Measurements from ENCODE around the gene TNNC2.
A peak's percentile ranks its signal among the peaks of the same experiment; 100 is the strongest.
"Not testable (repeated sequence)": the region's sequence is repeated elsewhere in the genome, so short reads cannot be mapped to it uniquely, and the experiment has no call there.

TNNC2 gene

DNA sequence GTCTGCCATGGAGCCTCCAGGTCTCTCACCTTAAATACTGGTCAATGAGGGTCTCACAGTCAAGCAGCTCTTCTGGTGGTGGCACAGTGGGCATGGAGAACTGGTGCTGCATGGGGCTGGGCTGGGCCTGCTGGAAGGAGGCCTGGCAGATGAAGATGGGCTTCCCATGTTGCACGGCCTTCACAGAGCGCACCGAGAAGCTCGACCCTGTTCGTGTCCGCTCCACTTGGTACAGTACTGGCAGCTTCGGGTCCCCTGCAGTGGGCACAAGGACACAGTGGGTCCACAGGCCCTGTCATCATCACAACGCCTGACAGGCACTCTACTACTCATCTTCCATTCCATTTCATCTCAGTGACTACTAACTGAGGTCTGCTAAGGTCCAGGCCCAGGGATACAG is 21.3 kb upstream of the TNNC2 start:
- no peak for DNase-seq

DNA sequence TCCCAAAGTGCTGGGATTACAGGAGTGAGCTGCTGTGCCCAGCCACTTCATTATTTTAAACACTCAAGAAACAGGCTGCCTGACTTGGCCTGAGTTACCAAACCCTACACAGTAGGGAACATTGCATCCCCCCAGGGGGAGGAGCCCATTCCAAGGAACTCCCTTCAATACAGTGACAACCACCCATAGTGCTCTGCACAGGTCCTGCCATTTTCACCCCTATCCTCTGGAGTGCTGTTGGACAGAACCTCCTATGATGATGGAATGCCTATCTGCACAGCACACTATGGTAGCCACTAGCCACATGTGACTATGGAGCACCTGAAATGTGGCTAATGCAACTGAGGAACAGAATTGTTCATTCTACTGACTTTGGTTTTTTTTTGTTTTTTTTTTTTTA is 18.3 kb upstream of the TNNC2 start:
- DNase-seq = no peak

DNA sequence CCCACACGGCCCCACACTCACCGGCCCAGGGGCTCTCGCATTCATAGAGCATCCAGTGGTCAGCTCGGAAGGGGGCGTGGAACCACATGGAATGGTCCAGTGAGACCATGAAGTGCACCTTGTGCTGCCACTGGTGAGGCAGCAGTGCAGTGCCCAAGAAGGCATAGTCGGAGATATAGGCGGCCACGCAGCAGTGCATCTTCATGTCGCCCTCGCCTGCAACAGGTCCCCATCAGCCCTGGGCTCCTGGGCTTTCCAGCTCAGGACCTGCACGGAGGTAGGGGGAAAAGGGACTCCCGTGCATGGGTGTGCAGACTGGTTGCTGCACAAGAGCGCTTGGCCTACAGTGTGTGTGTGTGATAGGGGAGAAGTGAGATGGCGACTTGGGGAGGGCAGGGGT is 16.4 kb upstream of the TNNC2 start:
- no peak for DNase-seq

- DNase-seq = no peak
These were observed 15.2 kb upstream of the TNNC2 start for GRCh38 chr20:45842169-45842812.

GRCh38 chr20:45841407-45842129 is 14.5 kb upstream of the TNNC2 start:
- no peak for DNase-seq

GRCh38 chr20:45840700-45841198 is 13.6 kb upstream of the TNNC2 start:
- DNase-seq = no peak

DNA sequence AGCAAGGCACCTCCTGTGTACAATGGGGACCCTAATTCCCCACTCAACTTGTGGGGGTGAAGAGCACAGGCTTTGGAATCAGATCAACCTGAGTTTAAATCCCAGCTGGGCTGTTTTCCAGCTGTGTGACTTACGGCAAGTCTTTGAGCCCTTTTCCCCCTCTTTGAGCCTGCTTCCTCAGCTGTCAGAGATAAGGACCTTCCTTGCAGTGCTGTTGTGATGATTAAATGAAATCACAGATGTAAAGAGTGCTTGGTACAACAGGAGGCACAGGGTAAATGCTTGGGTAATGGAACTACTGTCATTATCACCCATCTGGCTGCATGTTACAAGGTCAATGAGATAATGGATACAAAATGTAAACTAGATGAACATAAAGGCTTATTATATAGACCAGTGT is 9.7 kb upstream of the TNNC2 start:
- peak; percentile 80 for DNase-seq

- DNase-seq = peak; percentile 43
These were observed 8.7 kb upstream of the TNNC2 start for GRCh38 chr20:45835825-45836224.

GRCh38 chr20:45835329-45835765 is 8.2 kb upstream of the TNNC2 start:
- DNase-seq = no peak

DNA sequence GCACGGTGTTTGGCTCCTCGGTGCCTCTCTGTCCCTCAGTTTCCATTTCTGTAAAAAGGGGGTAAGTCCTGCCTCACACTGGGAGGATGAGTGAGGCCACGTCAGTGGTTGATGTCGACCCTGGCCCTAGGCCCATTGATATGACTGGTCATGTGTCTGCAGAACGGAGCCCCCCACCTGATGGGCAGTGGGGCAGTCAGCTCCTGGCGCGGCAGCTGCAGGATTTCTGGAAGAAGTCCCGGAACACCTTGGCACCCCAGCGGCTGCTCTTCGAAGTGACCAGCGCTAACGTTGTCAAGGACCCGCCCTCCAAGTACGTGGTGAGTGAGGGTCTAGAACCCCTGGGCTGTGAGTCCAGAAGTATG is 7.7 kb upstream of the TNNC2 start:
- DNase-seq = no peak

DNA sequence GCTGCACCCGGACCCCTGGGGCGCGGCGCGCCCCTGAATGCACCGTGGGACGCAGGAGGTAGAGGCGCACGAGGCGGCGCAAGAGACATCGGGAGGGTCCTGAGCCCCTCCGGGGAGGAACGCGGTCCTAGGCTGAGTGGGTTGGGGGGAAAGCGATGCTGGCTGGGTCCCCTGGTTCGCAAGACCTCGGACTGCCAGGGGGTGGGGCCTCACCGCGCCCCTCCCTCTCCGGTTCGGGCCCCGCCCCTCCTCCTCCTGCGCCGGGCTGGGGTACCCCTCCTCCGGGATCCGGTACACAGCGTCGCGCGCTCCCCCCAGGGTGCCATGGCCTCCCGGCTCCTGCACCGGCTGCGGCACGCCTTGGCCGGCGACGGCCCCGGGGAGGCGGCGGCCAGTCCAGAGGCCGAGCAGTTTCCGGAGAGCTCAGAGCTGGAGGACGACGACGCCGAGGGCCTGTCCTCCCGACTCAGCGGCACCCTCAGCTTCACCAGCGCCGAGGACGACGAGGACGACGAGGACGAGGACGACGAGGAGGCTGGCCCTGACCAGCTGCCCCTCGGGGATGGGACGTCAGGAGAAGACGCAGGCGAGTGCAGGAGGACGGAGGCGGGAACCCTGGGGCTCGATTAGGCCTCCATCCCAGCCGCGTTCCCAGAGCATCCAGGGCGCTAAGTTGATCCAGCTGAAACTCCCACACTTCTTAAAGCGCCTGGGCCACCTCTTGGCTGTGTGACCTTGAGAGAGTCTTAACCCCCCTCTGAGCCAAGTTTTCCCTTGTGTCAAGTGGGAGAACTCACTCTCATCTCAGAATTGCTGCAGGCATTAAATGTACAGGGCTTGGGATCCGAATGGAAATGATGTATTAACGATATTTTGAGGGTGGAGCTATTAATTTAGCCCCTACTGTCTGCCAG is 7.0 kb upstream of the TNNC2 start:
- no peak for DNase-seq

DNA sequence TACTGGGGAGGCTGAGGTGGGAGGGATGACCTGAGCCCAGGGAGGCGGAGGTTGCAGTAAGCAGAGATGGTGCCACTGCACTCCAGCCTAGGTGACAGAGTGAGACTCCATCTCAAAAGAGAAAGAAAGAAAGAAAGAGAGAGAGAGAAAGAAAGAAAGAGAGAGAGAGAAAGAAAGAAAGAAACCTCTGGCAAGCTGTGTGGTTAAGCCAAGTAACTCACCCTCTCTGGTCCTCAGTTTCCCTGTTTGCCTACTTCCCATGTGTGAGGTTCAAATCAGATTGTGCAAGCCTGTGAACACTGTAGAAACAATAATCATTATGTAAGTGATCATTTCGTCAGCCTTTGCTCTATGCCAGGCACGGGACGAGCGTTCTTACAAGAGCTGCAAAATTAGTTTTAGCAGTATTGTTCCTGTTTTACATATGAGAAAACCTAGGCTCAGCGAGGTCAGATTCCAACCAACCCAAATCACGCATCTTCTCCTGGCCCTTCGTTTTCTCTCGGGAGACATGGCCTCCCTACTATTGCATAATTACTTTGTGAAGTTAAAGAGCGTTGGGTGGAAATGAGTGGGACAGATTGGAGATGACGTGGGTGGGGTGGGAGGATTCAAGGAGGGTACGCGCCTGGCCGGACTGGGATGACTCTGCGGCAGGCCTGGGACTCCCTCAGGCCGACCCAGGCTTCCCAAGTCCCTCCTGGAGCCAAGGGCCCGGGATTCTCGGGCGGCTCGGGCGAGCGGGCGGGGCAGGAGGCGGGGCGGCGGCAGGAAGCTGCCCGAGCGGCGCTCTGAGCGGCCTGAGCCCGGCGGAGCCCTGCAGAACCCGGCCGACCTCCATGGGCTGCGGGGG is 6.1 kb upstream of the TNNC2 start, which contains the start of gene SNX21:
TSS of gene SNX21 (plus strand) at position 770 of the 853 bp plus-strand sequence. CDS start 121 bp downstream, outside the sequence.
- no peak for DNase-seq

DNA sequence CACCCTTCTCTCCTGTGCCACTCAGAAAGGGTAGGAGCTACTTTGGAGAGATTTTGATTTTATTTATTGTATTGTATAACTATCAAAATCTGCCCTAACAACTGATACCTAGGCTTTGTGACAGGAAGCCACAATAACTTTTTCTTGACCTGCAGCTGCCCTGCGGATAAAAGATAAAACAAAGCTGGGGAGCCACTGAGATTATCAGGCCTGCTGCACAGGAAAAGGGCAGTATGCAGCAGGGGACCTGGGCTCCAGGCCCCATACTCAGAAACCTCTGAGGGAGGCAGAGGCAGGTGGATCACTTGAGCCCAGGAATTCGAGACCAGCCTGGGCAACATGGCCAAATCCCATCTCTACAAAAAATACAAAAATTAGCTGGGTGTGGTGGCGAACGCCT is 5.5 kb upstream of the TNNC2 start:
- DNase-seq = peak; percentile 20

- DNase-seq = not testable (repeated sequence)
These were observed 2.6 kb upstream of the TNNC2 start for GRCh38 chr20:45829673-45830106.

- no peak for DNase-seq
These were observed 1.5 kb upstream of the TNNC2 start for GRCh38 chr20:45828589-45828988.

- no peak for DNase-seq
These were observed 600 bp upstream of the TNNC2 start for GRCh38 chr20:45827712-45828111.

DNA sequence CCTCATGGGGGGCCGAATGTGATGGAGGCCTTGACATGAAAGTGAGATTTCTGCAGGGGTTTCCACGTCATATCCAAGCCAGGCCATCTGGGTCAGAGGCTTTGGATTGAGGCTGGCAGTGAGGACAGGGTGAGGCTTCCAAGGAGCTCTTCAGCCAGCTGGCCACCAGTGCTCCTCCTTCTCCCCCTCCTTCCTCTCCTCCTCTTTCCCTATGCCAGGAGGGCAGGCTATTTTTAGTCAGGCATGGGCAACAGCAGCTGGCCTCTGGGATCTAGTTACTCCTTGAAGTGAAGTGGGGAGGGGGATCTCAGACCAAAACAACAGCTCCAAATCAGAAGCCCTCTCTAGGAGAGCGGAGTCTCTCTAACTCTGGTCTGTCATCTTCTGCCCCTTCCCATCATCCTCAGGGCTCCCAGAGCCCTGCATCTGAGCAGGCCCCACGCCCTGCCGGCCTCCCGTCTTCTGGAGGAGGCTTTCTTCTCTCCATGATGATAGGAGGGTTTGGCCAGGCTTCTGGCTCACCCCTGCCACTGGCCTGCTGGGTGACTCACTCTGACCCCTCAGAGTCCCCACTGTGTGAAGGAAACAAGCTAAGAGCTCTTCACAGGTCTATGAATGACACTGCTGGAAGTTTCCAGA is 612 bp downstream of the TNNC2 start:
- DNase-seq = no peak

GRCh38 chr20:45823949-45824835 is 2.9 kb downstream of the TNNC2 start:
- DNase-seq = peak; percentile 68

GRCh38 chr20:45822857-45823256 is 4.3 kb downstream of the TNNC2 start:
- DNase-seq = no peak

GRCh38 chr20:45821947-45822346 is 5.2 kb downstream of the TNNC2 start:
- DNase-seq = no peak

GRCh38 chr20:45819466-45819865 is 7.6 kb downstream of the TNNC2 start:
- no peak for DNase-seq

Data from hematopoietic multipotent progenitor cell treated with erythropoietin and hydrocortisone succinate and interleukin-3 and kit ligand, for 8 days (in vitro differentiated cells).